Activated naive CD4-positive, alpha-beta T cell treated with anti-CD3 and anti-CD28 coated beads, Interleukin-2, amount 10 ng/mL, durations not matched to agents 7 days and 5 days (primary cell): ENCODE measurements around the gene C6orf47.

Source experiments
- CTCF ChIA-PET: fragments of 350-600 bp; sonication (Branson Sonifier 250); formaldehyde crosslinking; loops from one replicate; lab custom pipeline; 2021; ENCODE audit warnings: antibody characterized with exemption; lab: Charles Lee
- DNase-seq: peaks from one replicate; pipeline ENCODE4 v3.0.0-alpha.2; 2020
- H3K27ac Mint-ChIP-seq: one replicate; pipeline ENCODE4 v1.8.0; 2021; ENCODE audit warnings: mild to moderate bottlenecking, moderate library complexity, mixed read lengths
- H3K27me3 Mint-ChIP-seq: one replicate; pipeline ENCODE4 v1.8.0; 2021; ENCODE audit warnings: mild to moderate bottlenecking, mixed read lengths
- H3K36me3 Mint-ChIP-seq: one replicate; pipeline ENCODE4 v1.8.0; 2021; ENCODE audit warnings: mixed read lengths
- H3K4me1 Mint-ChIP-seq: one replicate; pipeline ENCODE4 v1.8.0; 2021; ENCODE audit warnings: mixed read lengths
- H3K4me3 Mint-ChIP-seq: one replicate; pipeline ENCODE4 v1.8.0; 2021; ENCODE audit warnings: mild to moderate bottlenecking, moderate library complexity, mixed read lengths
- H3K9me3 Mint-ChIP-seq: one replicate; pipeline ENCODE4 v1.8.0; 2021; ENCODE audit warnings: mixed read lengths

C6orf47 gene

GRCh38 chr6:31630177-31630934 lies 30.2 kb downstream of the C6orf47 start:
- H3K36me3 Mint-ChIP-seq: peaks cover 80% of the 10 kb centered on the region
- no peak overlapping the region for H3K27ac Mint-ChIP-seq
- H3K9me3 Mint-ChIP-seq: no peaks in the 10 kb centered on the region
- no peaks in the 10 kb centered on the region for H3K27me3 Mint-ChIP-seq
- H3K4me1 Mint-ChIP-seq: peaks cover 5% of the 10 kb centered on the region
- no peak overlapping the region for H3K4me3 Mint-ChIP-seq
- CTCF ChIA-PET: interaction anchor here (1.3 kb wide), 1 partner anchor 10 kb away, joined by 3 read pairs; no protein-coding TSS in a partner anchor
- no peak for DNase-seq

- H3K9me3 Mint-ChIP-seq: no peaks in the 10 kb centered on the region
- H3K27ac Mint-ChIP-seq: no peak overlapping the region
- H3K36me3 Mint-ChIP-seq: peaks cover 80% of the 10 kb centered on the region
- CTCF ChIA-PET: interaction anchor here (1.3 kb wide), 1 partner anchor 11 kb away, joined by 3 read pairs; no protein-coding TSS in a partner anchor
- H3K4me1 Mint-ChIP-seq: peaks cover 8% of the 10 kb centered on the region
- no peak overlapping the region for H3K4me3 Mint-ChIP-seq
- DNase-seq: no peak
- no peaks in the 10 kb centered on the region for H3K27me3 Mint-ChIP-seq
Observed at GRCh38 chr6:31629014-31629413, 31.6 kb downstream of the C6orf47 start.

GRCh38 chr6:31627690-31628287 lies 32.8 kb downstream of the C6orf47 start:
- CTCF ChIA-PET: interaction anchor here (0.8 kb wide), 1 partner anchor 87 kb away, joined by 3 read pairs; no protein-coding TSS in a partner anchor
- Mint-ChIP-seq H3K36me3 (peaks cover 79% of the 10 kb centered on the region), H3K4me3 (no peak overlapping the region), H3K27ac (no peak overlapping the region), H3K27me3 (no peaks in the 10 kb centered on the region), H3K4me1 (peaks cover 14% of the 10 kb centered on the region), H3K9me3 (no peaks in the 10 kb centered on the region)
- DNase-seq: no peak

GRCh38 chr6:31626952-31627351 lies 33.6 kb downstream of the C6orf47 start:
- Mint-ChIP-seq H3K27me3 (no peaks in the 10 kb centered on the region), H3K27ac (no peak overlapping the region), H3K9me3 (no peaks in the 10 kb centered on the region), H3K4me3 (no peak overlapping the region), H3K4me1 (peaks cover 23% of the 10 kb centered on the region), H3K36me3 (peaks cover 82% of the 10 kb centered on the region)
- CTCF ChIA-PET: interaction anchor here (0.6 to 1.2 kb wide), 4 partner anchors 9 to 86 kb away, joined by 3 read pairs; partner anchors contain the start of gene NCR3
- no peak for DNase-seq

GRCh38 chr6:31624070-31624469 lies 36.5 kb downstream of the C6orf47 start:
- no peaks in the 10 kb centered on the region for H3K9me3 Mint-ChIP-seq
- DNase-seq: no peak
- H3K36me3 Mint-ChIP-seq: peaks cover 71% of the 10 kb centered on the region
- no peaks in the 10 kb centered on the region for H3K27me3 Mint-ChIP-seq
- CTCF ChIA-PET: interaction anchor here (0.9 kb wide), 1 partner anchor 26 kb away, joined by 3 read pairs; no protein-coding TSS in a partner anchor
- no peak overlapping the region for H3K4me3 Mint-ChIP-seq
- H3K27ac Mint-ChIP-seq: no peak overlapping the region
- peaks cover 37% of the 10 kb centered on the region for H3K4me1 Mint-ChIP-seq

GRCh38 chr6:31622684-31623091 lies 37.9 kb downstream of the C6orf47 start:
- H3K4me3 Mint-ChIP-seq: peak overlapping the region; percentile 91
- H3K27me3 Mint-ChIP-seq: no peaks in the 10 kb centered on the region
- peaks cover 42% of the 10 kb centered on the region for H3K4me1 Mint-ChIP-seq
- no peak for DNase-seq
- H3K9me3 Mint-ChIP-seq: no peaks in the 10 kb centered on the region
- peak overlapping the region; percentile 94 for H3K27ac Mint-ChIP-seq
- H3K36me3 Mint-ChIP-seq: peaks cover 58% of the 10 kb centered on the region
- CTCF ChIA-PET: interaction anchor here (0.8 to 1.7 kb wide), 5 partner anchors 24 to 76 kb away, joined by 3 to 6 read pairs (median 4); partner anchors contain the start of gene ATP6V1G2

- H3K9me3 Mint-ChIP-seq: no peaks in the 10 kb centered on the region
- H3K27ac Mint-ChIP-seq: peak overlapping the region; percentile 94
- CTCF ChIA-PET: interaction anchor here (0.6 to 1.7 kb wide), 4 partner anchors 30 to 75 kb away, joined by 3 to 6 read pairs (median 4); partner anchors contain the start of gene ATP6V1G2
- DNase-seq: no peak
- H3K4me3 Mint-ChIP-seq: peak overlapping the region; percentile 91
- H3K27me3 Mint-ChIP-seq: no peaks in the 10 kb centered on the region
- H3K4me1 Mint-ChIP-seq: peaks cover 41% of the 10 kb centered on the region
- H3K36me3 Mint-ChIP-seq: peaks cover 52% of the 10 kb centered on the region
Observed at GRCh38 chr6:31621991-31622390, 38.6 kb downstream of the C6orf47 start.

GRCh38 chr6:31621320-31621939 lies 39.1 kb downstream of the C6orf47 start:
- Mint-ChIP-seq H3K4me1 (peaks cover 45% of the 10 kb centered on the region), H3K36me3 (peaks cover 52% of the 10 kb centered on the region), H3K27me3 (no peaks in the 10 kb centered on the region), H3K9me3 (no peaks in the 10 kb centered on the region), H3K4me3 (peak overlapping the region; percentile 91), H3K27ac (peak overlapping the region; percentile 94)
- CTCF ChIA-PET: interaction anchor here (0.6 to 1.7 kb wide), 5 partner anchors 30 to 75 kb away, joined by 3 to 6 read pairs (median 3); partner anchors contain the start of gene ATP6V1G2
- DNase-seq: no peak

- H3K27me3 Mint-ChIP-seq: no peaks in the 10 kb centered on the region
- peaks cover 48% of the 10 kb centered on the region for H3K36me3 Mint-ChIP-seq
- peak; percentile 85 for DNase-seq
- H3K27ac Mint-ChIP-seq: peak within 1 kb of the TSS; percentile 95
- peaks cover 50% of the 10 kb centered on the region for H3K4me1 Mint-ChIP-seq
- peak within 1 kb of the TSS; percentile 91 for H3K4me3 Mint-ChIP-seq
- H3K9me3 Mint-ChIP-seq: no peaks in the 10 kb centered on the region
- CTCF ChIA-PET: interaction anchor here (0.8 kb wide), 1 partner anchor 33 kb away, joined by 3 read pairs; no protein-coding TSS in a partner anchor
Observed at GRCh38 chr6:31620586-31621319, 39.8 kb downstream of the C6orf47 start, which contains the start of gene PRRC2A. TSS of gene PRRC2A (plus strand) at chr6:31620715. CDS start at chr6:31622790, 2,075 bp downstream.

GRCh38 chr6:31619805-31620585 lies 40.6 kb downstream of the C6orf47 start:
- peak; percentile 98 for DNase-seq
- H3K36me3 Mint-ChIP-seq: peaks cover 41% of the 10 kb centered on the region
- CTCF ChIA-PET: no interaction called here

GRCh38 chr6:31617010-31617409 lies 43.6 kb downstream of the C6orf47 start:
- peak overlapping the region; percentile 76 for H3K4me3 Mint-ChIP-seq
- CTCF ChIA-PET: interaction anchor here (1.2 to 3.5 kb wide), 3 partner anchors 9 to 19 kb away, joined by 3 to 27 read pairs (median 3); no protein-coding TSS in a partner anchor
- H3K36me3 Mint-ChIP-seq: peaks cover 19% of the 10 kb centered on the region
- H3K27ac Mint-ChIP-seq: peak overlapping the region; percentile 8
- H3K4me1 Mint-ChIP-seq: peaks cover 49% of the 10 kb centered on the region
- DNase-seq: no peak
- H3K9me3 Mint-ChIP-seq: no peaks in the 10 kb centered on the region
- H3K27me3 Mint-ChIP-seq: no peaks in the 10 kb centered on the region

More at GRCh38 chr6:31619805-31620585, 40.6 kb downstream of the C6orf47 start:
- H3K4me3 Mint-ChIP-seq: peak overlapping the region; percentile 91
- H3K9me3 Mint-ChIP-seq: no peaks in the 10 kb centered on the region
- peak overlapping the region; percentile 95 for H3K27ac Mint-ChIP-seq
- peaks cover 58% of the 10 kb centered on the region for H3K4me1 Mint-ChIP-seq
- no peaks in the 10 kb centered on the region for H3K27me3 Mint-ChIP-seq

- H3K4me3 Mint-ChIP-seq: peak overlapping the region; percentile 76
- CTCF ChIA-PET: interaction anchor here (1.1 to 3.5 kb wide), 4 partner anchors 18 to 121 kb away, joined by 3 to 27 read pairs (median 4); partner anchors contain the start of gene NCR3
- DNase-seq: peak; percentile 59
- no peaks in the 10 kb centered on the region for H3K9me3 Mint-ChIP-seq
- H3K27ac Mint-ChIP-seq: peak overlapping the region; percentile 85
- H3K36me3 Mint-ChIP-seq: peaks cover 11% of the 10 kb centered on the region
- H3K27me3 Mint-ChIP-seq: peaks cover 7% of the 10 kb centered on the region
- H3K4me1 Mint-ChIP-seq: peaks cover 41% of the 10 kb centered on the region
Observed at GRCh38 chr6:31615748-31616147, 44.8 kb downstream of the C6orf47 start.
